ENCODE measurements around the gene SLC39A12. TPM values are rescaled to one million over a fixed set of nuclear protein-coding genes. Genes with fewer than 3 reads are reported as not detected.

SLC39A12 gene
- polyA plus RNA-seq, 5 donors, result 0.09 to 0.12 TPM; not detected in 3

- DNase-seq, result no peak
These were observed 10.1 kb downstream of the SLC39A12 start for GRCh38 chr10:17961551-17962422.

DNA sequence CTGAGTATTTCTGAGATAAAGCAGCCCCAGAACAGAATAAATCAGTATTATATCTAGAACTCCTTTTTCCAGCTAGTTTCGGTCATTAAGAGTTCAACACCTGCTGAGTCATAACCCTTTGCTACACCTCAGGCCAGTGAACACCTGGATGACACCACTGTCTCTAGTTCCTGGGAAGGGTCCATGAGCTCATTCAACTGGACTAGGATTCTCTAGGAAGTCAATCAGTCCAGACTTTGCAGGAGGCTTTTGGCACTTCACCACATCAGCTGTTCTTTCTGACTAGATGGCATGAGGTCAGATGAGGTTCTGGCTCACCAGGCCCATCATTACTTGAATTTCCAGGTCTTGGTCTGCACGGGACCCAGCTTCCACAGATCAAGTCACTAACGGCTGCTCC lies 11.7 kb downstream of the SLC39A12 start:
- no peak for DNase-seq

DNA sequence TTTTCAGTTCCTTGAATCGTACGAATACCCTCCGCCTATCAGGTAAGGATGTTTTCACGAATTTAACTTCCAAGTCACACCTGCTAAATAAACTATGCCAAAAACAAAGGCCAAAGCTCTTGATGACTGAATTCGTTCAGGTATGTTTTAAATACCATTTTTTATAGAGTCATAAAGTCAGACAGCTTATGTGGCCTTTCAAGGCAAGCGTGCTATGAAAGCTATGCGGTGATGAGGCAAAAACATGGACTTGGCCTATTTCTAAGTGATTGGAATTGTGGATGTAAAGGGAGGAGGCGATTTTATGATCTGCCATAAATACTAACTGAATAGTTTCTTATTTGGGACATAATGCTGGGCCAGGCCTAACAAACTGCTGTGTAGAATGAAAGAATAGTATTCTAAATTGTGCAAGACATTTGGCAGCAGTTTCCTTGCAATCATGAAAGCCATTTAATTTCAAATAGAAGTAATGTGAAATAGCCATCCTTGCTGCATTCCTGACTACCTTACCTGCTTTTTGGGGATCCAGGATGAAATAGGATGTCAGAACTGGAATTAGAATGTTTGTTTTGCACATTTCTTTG lies 14.0 kb downstream of the SLC39A12 start:
- peak; percentile 67 to 69 for DNase-seq

DNA sequence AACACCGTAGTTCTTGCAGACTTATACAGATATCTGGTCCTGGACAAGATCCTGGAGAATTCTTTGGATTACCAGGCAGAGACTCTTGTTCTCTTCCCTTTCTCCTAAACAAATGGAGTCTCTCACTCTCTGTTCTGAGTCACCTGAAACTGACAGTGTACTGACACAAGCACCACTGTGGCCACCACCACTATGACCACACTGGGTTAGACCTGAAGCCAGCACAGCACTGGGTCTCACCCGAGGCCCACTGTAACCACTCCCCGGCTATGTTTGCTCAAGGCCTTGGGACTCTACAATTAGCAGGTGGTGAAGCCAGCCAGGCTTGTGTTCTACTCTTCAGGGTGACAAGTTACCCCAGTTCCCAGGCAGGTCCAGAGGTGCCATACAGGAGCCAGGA lies 22.8 kb downstream of the SLC39A12 start:
- no peak for DNase-seq

DNA sequence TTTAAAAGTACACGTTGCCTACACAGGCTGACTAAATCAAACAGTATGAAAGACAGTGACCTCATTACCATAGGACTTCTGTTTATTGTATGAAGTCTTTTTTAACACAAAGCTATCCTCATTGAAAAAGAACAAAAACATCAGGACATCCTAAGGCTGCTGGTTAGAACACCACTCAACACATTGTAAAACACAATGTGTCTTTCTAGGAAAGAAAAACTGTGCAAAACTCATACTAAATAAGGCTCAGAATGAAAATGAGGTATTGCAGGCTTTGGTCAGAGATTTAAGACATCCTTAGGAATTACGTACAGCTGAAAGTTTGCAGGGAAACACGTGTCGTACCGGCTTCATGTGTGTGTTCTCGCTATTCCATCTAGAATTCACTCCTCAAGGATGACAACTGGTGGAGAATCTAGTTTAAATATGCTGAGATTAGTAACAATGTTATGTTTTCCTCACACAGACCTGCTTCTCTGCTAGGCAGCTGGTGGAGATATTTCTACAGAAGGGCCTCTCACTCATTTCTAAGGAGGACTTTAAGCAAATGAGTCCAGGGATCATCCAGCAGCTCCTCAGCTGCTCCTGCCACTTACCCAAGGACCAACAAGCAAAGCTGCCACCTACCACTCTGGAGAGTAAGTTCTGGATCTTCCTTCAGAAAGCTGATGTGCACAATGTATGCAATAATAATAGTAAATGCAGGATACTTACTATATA lies 29.3 kb downstream of the SLC39A12 start:
- no peak for DNase-seq

GRCh38 chr10:17981766-17982380 lies 30.2 kb downstream of the SLC39A12 start:
- no peak for DNase-seq

GRCh38 chr10:17984056-17984455 lies 32.3 kb downstream of the SLC39A12 start:
- DNase-seq, result no peak

GRCh38 chr10:17984563-17984962 lies 32.8 kb downstream of the SLC39A12 start:
- DNase-seq, result no peak

- DNase-seq, result no peak
These were observed 38.4 kb downstream of the SLC39A12 start for GRCh38 chr10:17989908-17990767.

DNA sequence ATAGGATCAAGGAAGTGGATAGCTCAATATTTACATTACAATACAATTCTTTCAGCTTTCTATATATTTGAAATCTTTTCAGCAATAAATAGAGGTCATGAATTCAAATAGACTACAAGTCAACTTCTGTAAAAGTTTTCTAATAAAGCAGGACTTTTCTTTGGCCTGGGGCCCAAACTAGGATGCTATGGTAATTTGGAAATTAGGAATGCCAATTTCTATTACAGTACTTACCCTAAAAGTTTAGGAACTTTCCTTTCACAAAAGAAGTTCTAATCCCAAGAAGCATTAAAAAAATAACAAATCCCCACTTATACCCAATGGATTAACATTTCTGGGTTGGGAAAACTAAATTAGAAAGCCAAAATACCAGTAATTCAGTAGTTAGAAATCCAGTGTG lies 40.5 kb downstream of the SLC39A12 start:
- DNase-seq, result no peak

GRCh38 chr10:17993361-17993760 lies 41.6 kb downstream of the SLC39A12 start:
- no peak for DNase-seq

- no peak for DNase-seq
These were observed 48.9 kb downstream of the SLC39A12 start for GRCh38 chr10:18000601-18001000.

- no peak for DNase-seq
These were observed 53.7 kb downstream of the SLC39A12 start for GRCh38 chr10:18005445-18005780.

DNA sequence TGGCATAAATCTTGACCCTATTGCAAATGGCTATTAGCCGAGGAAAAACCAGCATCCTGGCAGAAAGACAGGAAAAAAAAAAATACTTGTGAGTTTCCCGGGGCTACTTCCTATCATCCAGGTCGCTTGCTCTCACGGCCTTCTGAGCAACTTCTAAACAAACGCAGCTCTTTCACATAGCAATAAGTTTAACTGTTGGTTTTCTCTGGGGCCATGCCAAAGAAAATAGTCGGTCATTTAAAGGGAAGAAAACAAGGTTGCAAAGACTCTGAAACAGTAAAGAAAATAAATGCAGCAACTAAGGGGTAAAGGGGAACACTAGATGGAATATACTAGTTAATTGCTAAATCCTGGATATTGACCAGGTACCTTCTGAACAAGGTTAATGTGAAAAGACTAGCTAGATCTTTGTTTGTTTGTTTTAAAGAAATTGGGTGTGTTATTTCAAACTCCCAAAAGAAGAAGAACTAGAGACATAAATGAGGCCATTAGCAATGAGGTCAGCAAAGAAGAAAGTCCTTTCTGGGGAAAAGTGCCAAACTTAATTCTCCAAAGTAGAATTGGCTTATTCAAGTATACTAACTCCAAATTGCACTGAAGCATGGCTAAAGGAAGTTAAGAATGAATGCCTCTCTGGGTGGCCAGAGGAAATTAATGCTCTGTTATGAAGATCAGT lies 54.2 kb downstream of the SLC39A12 start:
- peak; percentile 49 to 59 for DNase-seq

DNA sequence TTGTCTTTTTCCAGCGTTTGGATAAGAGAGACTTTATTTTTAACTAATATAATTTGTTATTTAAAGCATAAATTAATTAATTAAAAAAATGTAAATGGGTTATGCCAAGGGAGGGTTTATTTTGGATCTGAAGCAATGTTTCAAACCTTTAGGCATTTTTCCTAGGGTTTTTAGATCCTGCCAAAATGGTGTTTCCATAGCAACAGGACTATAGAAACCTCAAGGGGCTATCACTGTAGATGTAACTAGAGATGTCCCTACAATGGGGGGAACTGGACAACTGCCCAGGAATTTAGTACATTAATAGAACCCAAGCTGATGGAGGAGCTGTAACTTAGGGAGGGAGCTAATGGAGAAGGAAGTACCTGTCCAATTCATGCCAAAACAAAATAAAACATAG lies 57.3 kb downstream of the SLC39A12 start:
- DNase-seq, result peak; percentile 9 to 13

GRCh38 chr10:18010050-18010449 lies 58.3 kb downstream of the SLC39A12 start:
- no peak for DNase-seq

GRCh38 chr10:18020523-18020922 lies 68.8 kb downstream of the SLC39A12 start:
- no peak for DNase-seq

DNA sequence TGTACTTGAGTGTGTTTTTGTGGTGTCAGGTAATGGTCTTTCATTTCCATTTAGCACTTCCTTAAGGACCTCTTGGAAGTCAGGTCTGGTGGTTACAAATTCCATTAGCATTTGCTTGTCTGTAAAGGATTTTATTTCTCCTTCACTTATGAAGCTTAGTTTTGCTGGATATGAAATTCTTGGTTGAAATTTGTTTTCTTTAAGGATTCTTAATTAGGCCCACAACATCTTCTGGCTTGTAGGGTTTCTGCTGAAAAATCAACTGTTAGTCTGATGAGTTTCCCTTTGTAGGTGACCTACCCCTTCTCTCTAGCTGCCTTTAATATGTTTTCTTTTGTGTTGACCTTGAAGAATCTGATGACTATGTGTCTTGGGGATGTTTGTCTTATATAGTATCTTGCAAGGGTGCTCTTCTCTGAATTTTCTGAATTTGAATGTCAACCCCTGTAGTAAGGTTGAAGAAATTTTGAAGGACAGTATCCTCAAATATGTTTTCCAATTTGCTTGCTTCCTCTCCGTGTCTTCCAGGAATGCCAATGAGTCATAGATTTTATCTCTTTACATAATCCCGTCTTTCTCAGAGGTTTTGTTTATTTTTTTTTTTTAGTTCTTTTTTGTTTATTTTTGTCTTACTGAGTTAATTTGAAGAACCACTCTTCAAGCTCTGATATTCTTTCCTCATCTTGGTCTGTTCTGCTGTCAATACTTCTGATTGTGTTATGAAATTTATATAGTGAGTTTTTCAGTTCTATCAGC lies 70.2 kb downstream of the SLC39A12 start:
- DNase-seq, result no peak

DNA sequence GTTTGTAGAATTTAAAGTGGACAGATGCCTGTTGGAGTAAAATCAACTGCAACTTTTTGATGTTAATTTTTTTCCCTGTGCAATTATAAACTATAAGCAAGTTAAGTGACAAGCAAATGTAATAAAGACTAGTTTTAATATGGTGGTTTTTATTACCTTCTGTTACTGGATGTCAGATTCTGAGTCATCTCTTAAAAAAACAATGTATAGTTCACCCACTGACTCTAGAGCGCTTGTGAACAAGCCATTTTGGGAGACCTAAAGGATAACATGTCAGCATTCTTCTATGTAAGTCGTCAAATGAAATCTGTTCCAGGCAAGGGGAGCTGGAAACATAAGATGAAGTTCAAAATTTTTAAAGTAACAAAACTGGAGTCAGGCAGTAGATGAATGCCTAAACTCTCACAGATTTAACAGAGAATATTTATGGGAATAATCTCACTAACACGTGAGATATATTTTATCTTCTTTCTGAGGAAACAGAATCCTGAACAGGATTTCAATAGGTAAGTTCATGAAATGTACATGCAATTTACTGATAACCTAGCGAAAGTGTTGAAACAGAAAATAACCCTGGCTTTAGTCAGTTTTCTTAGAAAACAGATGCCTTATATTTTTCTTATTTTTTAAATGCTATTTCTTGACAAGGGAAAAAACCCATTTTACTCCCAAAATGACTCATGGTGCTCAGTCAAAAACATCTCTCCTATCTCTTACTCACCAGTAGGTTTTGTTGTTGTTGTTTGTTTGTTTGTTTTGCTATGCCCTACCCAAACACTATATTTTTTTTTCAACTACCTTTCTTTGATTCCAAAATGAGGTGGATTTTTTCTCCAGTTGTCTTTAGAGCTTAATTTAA lies 91.7 kb downstream of the SLC39A12 start:
- no peak for DNase-seq
